Measurements from ENCODE around the gene IGSF5. TPM values are rescaled to one million over a fixed set of nuclear protein-coding genes. Genes with fewer than 3 reads are reported as not detected.
"Not testable (repeated sequence)": the region's sequence is repeated elsewhere in the genome, so short reads cannot be mapped to it uniquely, and the experiment has no call there.

Gene IGSF5
- not detected in 2 replicates for total RNA-seq

GRCh38 chr21:39744883-39745282 is at the start of gene IGSF5:
Gene IGSF5, plus strand, starts transcription at chr21:39745183. Its CDS starts 327 bp downstream, at chr21:39745510.
- H3K36me3 ChIP-seq (ENCODE audit: control insufficient read depth, insufficient read depth, low read length); FAIRE-seq; DNase-seq (ENCODE audit: low read depth): not testable (repeated sequence)

GRCh38 chr21:39696196-39696595 is 48.8 kb upstream of the IGSF5 start:
- no peak for TF ChIP-seq CTCF (IDR thresholded peaks at IDR 0.05; ENCODE audit: insufficient read depth, low read length, severe bottlenecking)
- Histone ChIP-seq H3K27me3 (ENCODE audit: control insufficient read depth, insufficient read depth, low read length) (no peaks in the 10 kb centered on the region), H3K36me3 (ENCODE audit: control insufficient read depth, insufficient read depth, low read length) (no peaks in the 10 kb centered on the region), H3K4me3 (ENCODE audit: low read depth, low read length) (no peak overlapping the region)
- FAIRE-seq = no peak
- DNase-seq (ENCODE audit: low read depth) = no peak

More at GRCh38 chr21:39744883-39745282, at the start of gene IGSF5:
- H3K4me3 ChIP-seq (ENCODE audit: low read depth, low read length); H3K27me3 ChIP-seq (ENCODE audit: control insufficient read depth, insufficient read depth, low read length): not testable (repeated sequence)

GRCh38 chr21:39696618-39697017 is 48.4 kb upstream of the IGSF5 start:
- H3K27me3 ChIP-seq (ENCODE audit: control insufficient read depth, insufficient read depth, low read length) = no peaks in the 10 kb centered on the region
- no peak overlapping the region for H3K4me3 ChIP-seq (ENCODE audit: low read depth, low read length)
- no peaks in the 10 kb centered on the region for H3K36me3 ChIP-seq (ENCODE audit: control insufficient read depth, insufficient read depth, low read length)
- no peak for FAIRE-seq
- DNase-seq (ENCODE audit: low read depth) = no peak
- no peak for TF ChIP-seq CTCF (IDR thresholded peaks at IDR 0.05; ENCODE audit: insufficient read depth, low read length, severe bottlenecking)

- TF ChIP-seq CTCF (IDR thresholded peaks at IDR 0.05; ENCODE audit: insufficient read depth, low read length, severe bottlenecking) = no peak
- Histone ChIP-seq H3K4me3 (ENCODE audit: low read depth, low read length) (no peak overlapping the region), H3K36me3 (ENCODE audit: control insufficient read depth, insufficient read depth, low read length) (no peaks in the 10 kb centered on the region), H3K27me3 (ENCODE audit: control insufficient read depth, insufficient read depth, low read length) (no peaks in the 10 kb centered on the region)
- no peak for FAIRE-seq
- DNase-seq (ENCODE audit: low read depth) = no peak
Measured at GRCh38 chr21:39700318-39700717, 44.7 kb upstream of the IGSF5 start.

- no peaks in the 10 kb centered on the region for H3K36me3 ChIP-seq (ENCODE audit: control insufficient read depth, insufficient read depth, low read length)
- no peak for FAIRE-seq
- no peak for TF ChIP-seq CTCF (IDR thresholded peaks at IDR 0.05; ENCODE audit: insufficient read depth, low read length, severe bottlenecking)
Measured at GRCh38 chr21:39703578-39703977, 41.4 kb upstream of the IGSF5 start.

GRCh38 chr21:39705849-39706248 is 39.1 kb upstream of the IGSF5 start:
- Histone ChIP-seq H3K4me3 (ENCODE audit: low read depth, low read length) (no peak overlapping the region), H3K27me3 (ENCODE audit: control insufficient read depth, insufficient read depth, low read length) (no peaks in the 10 kb centered on the region), H3K36me3 (ENCODE audit: control insufficient read depth, insufficient read depth, low read length) (no peaks in the 10 kb centered on the region)
- FAIRE-seq = no peak
- no peak for TF ChIP-seq CTCF (IDR thresholded peaks at IDR 0.05; ENCODE audit: insufficient read depth, low read length, severe bottlenecking)
- peak; percentile 2 for DNase-seq (ENCODE audit: low read depth)

More at GRCh38 chr21:39703578-39703977, 41.4 kb upstream of the IGSF5 start:
- no peaks in the 10 kb centered on the region for H3K27me3 ChIP-seq (ENCODE audit: control insufficient read depth, insufficient read depth, low read length)
- no peak for DNase-seq (ENCODE audit: low read depth)
- no peak overlapping the region for H3K4me3 ChIP-seq (ENCODE audit: low read depth, low read length)

Data from bronchial epithelial cell (primary cell).